Muscle of leg (tissue), 11 donors: ENCODE measurements around the gene KRTAP5-8. TPM values are rescaled to one million over a fixed set of nuclear protein-coding genes. Genes with fewer than 3 reads are reported as not detected.
"Not testable (repeated sequence)": the region's sequence is repeated elsewhere in the genome, so short reads cannot be mapped to it uniquely, and the experiment has no call there.

Source experiments
- DNase-seq: peaks from one replicate; pipeline ENCODE4 v3.0.0; 2013
- H3K27ac ChIP-seq: one replicate; pipeline ENCODE4 v1.5.1; 2013; ENCODE audit warnings: mild to moderate bottlenecking, low read length, control low read depth
- H3K27me3 ChIP-seq: one replicate; pipeline ENCODE4 v1.6.1; 2013; ENCODE audit warnings: low read length; ENCODE audit not compliant: control insufficient read depth, insufficient read depth
- H3K36me3 ChIP-seq: one replicate; pipeline ENCODE4 v1.6.1; 2013; ENCODE audit warnings: low read length; ENCODE audit not compliant: control insufficient read depth, insufficient read depth
- H3K4me1 ChIP-seq: one replicate; pipeline ENCODE4 v1.6.1; 2013; ENCODE audit warnings: low read length; ENCODE audit not compliant: control insufficient read depth, insufficient read depth
- H3K4me3 ChIP-seq: one replicate; pipeline ENCODE4 v1.5.1; 2013; ENCODE audit warnings: low read length, control low read depth
- H3K9me3 ChIP-seq: replicated peaks from 2 replicates; pipeline ENCODE4 v1.6.1; 2013; ENCODE audit warnings: low read depth, low read length; ENCODE audit not compliant: control insufficient read depth
- WGBS: methylation state at CpG from one replicate; pipeline ENCODE4 v1.1.5; 2013; ENCODE audit warnings: missing lambda C conversion rate; ENCODE audit not compliant: insufficient coverage; 5-methylcytosine and 5-hydroxymethylcytosine counted together
- polyA plus RNA-seq, 8 donors: library from polyadenylated mRNA; unstranded; fragments of 120-200 nt; gene quantifications; one replicate each; pipeline versions ENCODE4 v1.2.1 to v1.2.3, GENCODE V29; 2013; ENCODE audit warnings: inconsistent platforms in 1 of 8, low replicate concordance in 1 of 8; ENCODE audit not compliant: insufficient read length in 8 of 8, insufficient read depth in 1 of 8
- total RNA-seq: library from RNA; stranded (reverse); fragments of 120-200 nt; gene quantifications from one replicate; pipeline ENCODE4 v1.2.4, GENCODE V29; 2013

Gene KRTAP5-8
- total and polyA plus RNA-seq, 9 donors: 0.12 TPM; not detected in 8

GRCh38 chr11:71571101-71571850 lies 33.5 kb downstream of the KRTAP5-8 start:
- not testable (repeated sequence) for H3K27me3 ChIP-seq, H3K36me3 ChIP-seq, H3K4me3 ChIP-seq, H3K9me3 ChIP-seq, H3K4me1 ChIP-seq, H3K27ac ChIP-seq, DNase-seq
- 76% methylated on average over 32 of the region's 39 CpGs for WGBS

- Histone ChIP-seq H3K4me3 (no peak overlapping the region), H3K36me3 (no peaks in the 10 kb centered on the region), H3K27ac (no peak overlapping the region), H3K4me1 (peaks cover 7% of the 10 kb centered on the region), H3K27me3 (peaks cover 11% of the 10 kb centered on the region), H3K9me3 (no peaks in the 10 kb centered on the region)
- 90% methylated on average over 4 of the region's 11 CpGs for WGBS
- no peak for DNase-seq
Measured at GRCh38 chr11:71572811-71573210, 35.0 kb downstream of the KRTAP5-8 start.

GRCh38 chr11:71574418-71574817 lies 36.6 kb downstream of the KRTAP5-8 start:
- Histone ChIP-seq H3K4me1 (peaks cover 3% of the 10 kb centered on the region), H3K36me3 (no peaks in the 10 kb centered on the region), H3K27me3 (peaks cover 13% of the 10 kb centered on the region), H3K27ac (no peak overlapping the region), H3K4me3 (no peak overlapping the region), H3K9me3 (no peaks in the 10 kb centered on the region)
- 51% methylated on average over 3 of the region's 5 CpGs for WGBS
- DNase-seq: no peak

GRCh38 chr11:71575723-71576424 lies 38.0 kb downstream of the KRTAP5-8 start:
- H3K36me3 ChIP-seq: no peaks in the 10 kb centered on the region
- no peak overlapping the region for H3K4me3 ChIP-seq
- no peak for DNase-seq
- 67% methylated on average over 1 of the region's 4 CpGs for WGBS
- H3K4me1 ChIP-seq: peaks cover 8% of the 10 kb centered on the region
- H3K27ac ChIP-seq: no peak overlapping the region
- no peaks in the 10 kb centered on the region for H3K9me3 ChIP-seq
- H3K27me3 ChIP-seq: peaks cover 13% of the 10 kb centered on the region

- 85% methylated on average over 27 of the region's 41 CpGs for WGBS
- H3K4me1 ChIP-seq, DNase-seq, H3K9me3 ChIP-seq, H3K27ac ChIP-seq, H3K27me3 ChIP-seq, H3K36me3 ChIP-seq, H3K4me3 ChIP-seq: not testable (repeated sequence)
Measured at GRCh38 chr11:71576688-71577465, 39.1 kb downstream of the KRTAP5-8 start.

GRCh38 chr11:71577469-71578004 lies 39.7 kb downstream of the KRTAP5-8 start:
- Histone ChIP-seq H3K27ac (no peak overlapping the region), H3K4me1 (peaks cover 8% of the 10 kb centered on the region), H3K36me3 (no peaks in the 10 kb centered on the region), H3K9me3 (no peaks in the 10 kb centered on the region), H3K27me3 (peaks cover 10% of the 10 kb centered on the region), H3K4me3 (no peak overlapping the region)
- WGBS: 86% methylated on average over 7 of the region's 7 CpGs
- DNase-seq: no peak

- not testable (repeated sequence) for H3K4me1 ChIP-seq, H3K4me3 ChIP-seq, H3K27ac ChIP-seq, H3K36me3 ChIP-seq, H3K27me3 ChIP-seq, H3K9me3 ChIP-seq
- DNase-seq: peak; percentile 58
- 30% methylated on average over 4 of the region's 7 CpGs for WGBS
Measured at GRCh38 chr11:71579513-71579912, 41.7 kb downstream of the KRTAP5-8 start.

GRCh38 chr11:71580057-71581003 lies 42.5 kb downstream of the KRTAP5-8 start:
- H3K4me3 ChIP-seq: no peak overlapping the region
- 4% methylated on average over 5 of the region's 8 CpGs for WGBS
- H3K36me3 ChIP-seq: no peaks in the 10 kb centered on the region
- H3K27ac ChIP-seq: no peak overlapping the region
- no peaks in the 10 kb centered on the region for H3K9me3 ChIP-seq
- peaks cover 8% of the 10 kb centered on the region for H3K4me1 ChIP-seq
- peak; percentile 72 for DNase-seq
- H3K27me3 ChIP-seq: peaks cover 8% of the 10 kb centered on the region

GRCh38 chr11:71581826-71582225 lies 44.0 kb downstream of the KRTAP5-8 start:
- no peak overlapping the region for H3K4me3 ChIP-seq
- peaks cover 4% of the 10 kb centered on the region for H3K27me3 ChIP-seq
- no peaks in the 10 kb centered on the region for H3K9me3 ChIP-seq
- no peaks in the 10 kb centered on the region for H3K36me3 ChIP-seq
- H3K4me1 ChIP-seq: peaks cover 8% of the 10 kb centered on the region
- no peak overlapping the region for H3K27ac ChIP-seq
- DNase-seq: no peak
- WGBS: 88% methylated on average over 4 of the region's 4 CpGs
